ENCODE data around the gene GPC1. TPM values are rescaled to one million over a fixed set of nuclear protein-coding genes. Genes with fewer than 3 reads are reported as not detected.

GPC1 gene
- total and polyA plus RNA-seq, 2 experiments from 2014 or later, result 9.0 to 46.2 TPM

- Mint-ChIP-seq H3K9me3 (no peaks in the 10 kb centered on the region; the same call in 1 of the 3 replicates), H3K27me3 (ENCODE audit: insufficient read depth, low read depth, poor library complexity) (peaks cover 4% of the 10 kb centered on the region), H3K4me3 (no peak overlapping the region), H3K36me3 (ENCODE audit: low read depth) (no peaks in the 10 kb centered on the region), H3K27ac (no peak overlapping the region), H3K4me1 (no peaks in the 10 kb centered on the region; the same call in 2 of the 3 replicates)
- no peak for ATAC-seq
- no peaks in the 10 kb centered on the region for H3K9me2 ChIP-seq (ENCODE audit: insufficient read depth)
- DNase-seq (ENCODE audit: low spot score), result no peak
- no peaks in the 10 kb centered on the region for H3F3A ChIP-seq (replicated peaks; ENCODE audit: low read depth)
- no peaks in the 10 kb centered on the region for H3K36me3 ChIP-seq (ENCODE audit: insufficient read depth)
- no peak overlapping the region for H3K4me3 ChIP-seq
- H2AFZ ChIP-seq, result no peak overlapping the region
- no peaks in the 10 kb centered on the region for H3K79me2 ChIP-seq (replicated peaks; ENCODE audit: insufficient read depth)
- no peak overlapping the region for H3K27ac ChIP-seq (ENCODE audit: low read depth)
- H4K20me1 ChIP-seq (replicated peaks; ENCODE audit: insufficient read depth), result no peaks in the 10 kb centered on the region
- H3K4me1 ChIP-seq (ENCODE audit: insufficient read depth), result no peaks in the 10 kb centered on the region
- H3K4me2 ChIP-seq, result no peak overlapping the region
- no peak for TF ChIP-seq CREB1 (CRISPR knock-in tag; IDR thresholded peaks at IDR 0.05; ENCODE audit: low read depth)
- no peak for TF ChIP-seq POLR2AphosphoS5 (IDR thresholded peaks at IDR 0.05; ENCODE audit: low read depth)
- no peak for TF ChIP-seq ZNF114 (CRISPR knock-in tag; IDR thresholded peaks at IDR 0.05)
- no peak for TF ChIP-seq ZNF462 (CRISPR knock-in tag; IDR thresholded peaks at IDR 0.05)
- TF ChIP-seq EZH2phosphoT487 (IDR thresholded peaks at IDR 0.05; ENCODE audit: unreplicated experiment), result no peak
- TF ChIP-seq EZH2 (IDR thresholded peaks at IDR 0.05; ENCODE audit: low read depth, unreplicated experiment), result no peak
- no peak for TF ChIP-seq ETS1 (IDR thresholded peaks at IDR 0.05)
- no peak for TF ChIP-seq JUNB (IDR thresholded peaks at IDR 0.05; ENCODE audit: unreplicated experiment)
- TF ChIP-seq STAT1 (IDR thresholded peaks at IDR 0.05; ENCODE audit: unreplicated experiment), result no peak
- no peaks in the 10 kb centered on the region for H3K27me3 ChIP-seq (ENCODE audit: insufficient read depth)
Measured at GRCh38 chr2:240403396-240404104, 31.9 kb upstream of the GPC1 start.
